GM20000 (cell line): Measurements from ENCODE around the gene SAP30.

ENCODE experiments used
- DNase-seq: peaks from one replicate; pipeline ENCODE4 v3.0.0; 2012; ENCODE audit warnings: low spot score
- CTCF ChIP-seq: IDR thresholded peaks from 2 replicates; pipeline ENCODE4 v1.5.1; 2012; ENCODE audit warnings: mild to moderate bottlenecking, control low read depth; ENCODE audit errors: extremely low read depth, missing control alignments

SAP30 gene

DNA sequence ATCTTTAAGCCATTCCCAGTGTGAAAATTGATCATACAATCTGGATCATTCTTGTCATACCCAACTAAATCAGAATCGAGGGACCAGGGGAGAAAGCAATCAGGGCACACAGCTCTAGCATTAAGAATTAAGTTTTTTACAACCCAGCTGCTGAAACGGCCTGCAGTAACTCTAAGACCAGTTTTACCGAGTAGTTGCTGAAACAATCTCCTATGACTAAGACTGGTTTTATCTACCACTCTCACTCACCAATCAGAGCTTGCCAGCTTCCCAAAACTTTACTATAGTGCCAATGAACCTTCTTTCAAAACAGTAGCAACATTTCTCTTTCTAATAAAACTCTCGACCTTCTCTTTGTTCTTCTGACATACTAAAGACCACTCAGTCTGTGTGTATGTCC, 2.8 kb upstream of the SAP30 start:
- no peak for TF ChIP-seq CTCF

GRCh38 chr4:173370130-173370476, 651 bp upstream of the SAP30 start:
- DNase-seq = peak; percentile 29
- no peak for TF ChIP-seq CTCF

More for the DNA sequence above, 2.8 kb upstream of the SAP30 start:
- no peak for DNase-seq

DNA sequence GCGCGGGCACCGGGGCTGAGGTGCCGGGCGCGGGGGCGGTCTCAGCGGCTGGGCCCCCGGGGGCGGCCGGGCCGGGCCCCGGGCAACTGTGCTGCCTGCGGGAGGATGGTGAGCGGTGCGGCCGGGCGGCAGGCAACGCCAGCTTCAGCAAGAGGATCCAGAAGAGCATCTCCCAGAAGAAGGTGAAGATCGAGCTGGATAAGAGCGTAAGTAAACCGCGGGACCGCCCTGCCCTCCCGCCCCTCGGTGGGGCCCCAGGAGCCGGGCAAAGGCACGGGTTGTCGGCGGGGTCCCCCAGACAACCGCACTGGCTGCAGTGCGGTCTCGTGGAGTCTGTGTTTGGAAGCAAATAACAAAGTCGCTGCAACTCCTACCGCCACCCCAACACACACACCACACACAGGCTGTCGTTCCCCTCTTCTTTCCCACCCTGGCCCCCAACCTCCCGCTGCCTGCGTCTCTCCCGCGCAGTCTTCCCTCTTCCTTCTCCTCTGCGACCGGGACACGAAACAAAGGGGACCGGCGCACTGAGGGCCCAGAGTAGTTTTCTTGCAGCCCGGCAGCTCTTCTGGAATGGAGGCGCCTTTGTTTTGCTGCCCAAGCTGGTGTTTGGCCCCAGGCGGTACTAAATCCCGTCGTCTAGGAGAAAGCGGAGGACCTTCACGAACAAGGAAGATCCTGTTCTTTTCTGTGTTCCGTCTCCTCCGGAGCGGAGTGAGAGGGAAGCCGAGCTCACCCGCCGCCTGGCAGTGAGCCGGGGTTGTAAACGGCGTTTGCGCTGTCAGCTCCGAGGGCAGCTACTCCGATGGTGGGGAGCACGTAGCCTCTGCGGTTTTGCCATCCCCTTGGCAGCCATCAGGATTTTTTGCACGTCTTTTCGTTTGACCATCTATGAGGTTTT, 788 bp downstream of the SAP30 start:
- no peak for TF ChIP-seq CTCF
- peak; percentile 42 for DNase-seq

DNA sequence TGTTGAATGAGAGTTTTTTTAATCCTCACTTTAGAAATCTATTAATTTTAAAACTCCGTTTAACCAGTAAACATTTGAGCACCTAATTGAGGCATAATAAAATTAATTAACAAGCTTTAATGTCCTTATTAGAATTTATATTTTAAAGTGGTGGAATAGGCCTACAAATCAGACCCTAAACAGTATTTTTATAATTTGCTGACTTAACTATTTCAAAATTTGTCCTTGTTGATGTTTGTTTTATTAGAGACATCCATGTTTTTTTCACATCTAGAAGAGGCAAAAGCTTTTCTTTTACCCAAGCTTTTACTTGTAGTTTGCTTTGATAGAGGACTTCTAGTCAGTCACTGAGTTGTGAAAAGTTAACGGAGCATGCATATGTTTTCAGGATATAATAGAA, 3.8 kb downstream of the SAP30 start:
- no peak for TF ChIP-seq CTCF
- DNase-seq = no peak

DNA sequence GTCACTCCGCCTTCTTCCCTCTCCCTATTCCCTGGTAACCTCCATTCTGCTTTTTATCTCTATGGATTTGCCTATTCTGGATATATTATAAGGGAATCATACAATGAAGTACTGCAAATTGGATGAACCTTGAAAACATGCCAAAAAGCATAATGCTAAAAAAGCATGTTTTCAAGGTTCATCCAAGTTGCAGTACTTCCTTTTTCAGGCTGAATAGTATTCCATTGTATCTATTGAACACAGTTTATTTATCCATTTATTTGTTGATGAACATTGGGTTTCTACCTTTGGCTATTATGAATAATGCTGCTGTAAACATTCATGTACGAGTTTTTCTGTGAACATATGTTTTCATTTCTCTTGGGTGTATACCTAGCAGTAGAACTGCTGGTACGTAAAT, 9.2 kb downstream of the SAP30 start:
- no peak for DNase-seq
- no peak for TF ChIP-seq CTCF

GRCh38 chr4:173380987-173381386, 10.2 kb downstream of the SAP30 start:
- no peak for DNase-seq
- TF ChIP-seq CTCF = no peak

GRCh38 chr4:173381610-173382009, 10.9 kb downstream of the SAP30 start:
- no peak for DNase-seq
- TF ChIP-seq CTCF = no peak
